T-helper 22 cell (primary cell): ENCODE data around the gene LEF1.

ENCODE experiments used
- DNase-seq: peaks from one replicate; pipeline ENCODE4 v3.0.0-alpha.2; 2020; ENCODE audit warnings: low read depth

Gene LEF1

GRCh38 chr4:108175966-108176365 lies 7.2 kb upstream of the LEF1 start:
- no peak for DNase-seq

GRCh38 chr4:108174856-108175255 lies 6.1 kb upstream of the LEF1 start:
- DNase-seq = no peak

GRCh38 chr4:108173599-108174057 lies 4.9 kb upstream of the LEF1 start:
- no peak for DNase-seq

GRCh38 chr4:108172753-108173598 lies 4.2 kb upstream of the LEF1 start:
- DNase-seq = no peak

- no peak for DNase-seq
These were observed 3.6 kb upstream of the LEF1 start for GRCh38 chr4:108172231-108172752.

GRCh38 chr4:108171339-108172230 lies 2.9 kb upstream of the LEF1 start:
- peak; percentile 56 for DNase-seq

GRCh38 chr4:108170631-108171338 lies 2.1 kb upstream of the LEF1 start:
- no peak for DNase-seq

- no peak for DNase-seq
These were observed 932 bp upstream of the LEF1 start for GRCh38 chr4:108169664-108170063.

GRCh38 chr4:108168160-108168670 lies 517 bp downstream of the LEF1 start:
- DNase-seq = no peak

- DNase-seq = no peak
These were observed 2.1 kb downstream of the LEF1 start for GRCh38 chr4:108166441-108167315.

GRCh38 chr4:108166038-108166437 lies 2.7 kb downstream of the LEF1 start:
- DNase-seq = no peak

- no peak for DNase-seq
These were observed 3.1 kb downstream of the LEF1 start for GRCh38 chr4:108165586-108165985.

GRCh38 chr4:108163351-108163750 lies 5.4 kb downstream of the LEF1 start:
- DNase-seq = no peak

GRCh38 chr4:108160741-108161352 lies 7.9 kb downstream of the LEF1 start:
- DNase-seq = no peak

GRCh38 chr4:108159845-108160244 lies 8.9 kb downstream of the LEF1 start:
- DNase-seq = no peak

GRCh38 chr4:108157655-108158054 lies 11.1 kb downstream of the LEF1 start:
- no peak for DNase-seq

- DNase-seq = no peak
These were observed 12.3 kb downstream of the LEF1 start for GRCh38 chr4:108156391-108156790.

GRCh38 chr4:108155373-108155772 lies 13.4 kb downstream of the LEF1 start:
- DNase-seq = no peak

GRCh38 chr4:108152980-108153379 lies 15.8 kb downstream of the LEF1 start:
- no peak for DNase-seq
